ENCODE data around the gene MYO1B.

- TF ChIP-seq POLR2A (IDR thresholded peaks at IDR 0.05) = no peak
- TF ChIP-seq, protein P1, sequence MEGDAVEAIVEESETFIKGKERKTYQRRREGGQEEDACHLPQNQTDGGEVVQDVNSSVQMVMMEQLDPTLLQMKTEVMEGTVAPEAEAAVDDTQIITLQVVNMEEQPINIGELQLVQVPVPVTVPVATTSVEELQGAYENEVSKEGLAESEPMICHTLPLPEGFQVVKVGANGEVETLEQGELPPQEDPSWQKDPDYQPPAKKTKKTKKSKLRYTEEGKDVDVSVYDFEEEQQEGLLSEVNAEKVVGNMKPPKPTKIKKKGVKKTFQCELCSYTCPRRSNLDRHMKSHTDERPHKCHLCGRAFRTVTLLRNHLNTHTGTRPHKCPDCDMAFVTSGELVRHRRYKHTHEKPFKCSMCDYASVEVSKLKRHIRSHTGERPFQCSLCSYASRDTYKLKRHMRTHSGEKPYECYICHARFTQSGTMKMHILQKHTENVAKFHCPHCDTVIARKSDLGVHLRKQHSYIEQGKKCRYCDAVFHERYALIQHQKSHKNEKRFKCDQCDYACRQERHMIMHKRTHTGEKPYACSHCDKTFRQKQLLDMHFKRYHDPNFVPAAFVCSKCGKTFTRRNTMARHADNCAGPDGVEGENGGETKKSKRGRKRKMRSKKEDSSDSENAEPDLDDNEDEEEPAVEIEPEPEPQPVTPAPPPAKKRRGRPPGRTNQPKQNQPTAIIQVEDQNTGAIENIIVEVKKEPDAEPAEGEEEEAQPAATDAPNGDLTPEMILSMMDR (IDR thresholded peaks at IDR 0.05) = no peak
Measured at GRCh38 chr2:191360918-191361317, 115.7 kb downstream of the MYO1B start.
